Memory B cell (primary cell): ENCODE results near the gene ZFP92.

Experiments
- ATAC-seq: fragments of 150-1000 bp; cut with Tn5 transposase; 2 replicates; pipeline ENCODE4 v1.10.0; 2021; ENCODE audit warnings: low read depth, mild to moderate bottlenecking, moderate library complexity
- DNase-seq, 2 donors: peaks; one replicate each; pipeline ENCODE4 v3.0.0; 2022; ENCODE audit warnings: low spot score in 2 of 2
- H3K27ac Mint-ChIP-seq: one replicate; pipeline ENCODE4 v1.8.0; 2022; ENCODE audit warnings: mild to moderate bottlenecking, moderate library complexity, mixed read lengths
- H3K27me3 Mint-ChIP-seq: one replicate; pipeline ENCODE4 v1.8.0; 2022; ENCODE audit warnings: mixed read lengths
- H3K36me3 Mint-ChIP-seq: one replicate; pipeline ENCODE4 v1.8.0; 2022; ENCODE audit warnings: mild to moderate bottlenecking, mixed read lengths
- H3K4me1 Mint-ChIP-seq: one replicate; pipeline ENCODE4 v1.8.0; 2022; ENCODE audit warnings: mixed read lengths
- H3K4me3 Mint-ChIP-seq: one replicate; pipeline ENCODE4 v1.8.0; 2022; ENCODE audit warnings: mild to moderate bottlenecking, moderate library complexity, mixed read lengths
- H3K9me3 Mint-ChIP-seq: one replicate; pipeline ENCODE4 v1.8.0; 2022; ENCODE audit warnings: mixed read lengths

Gene ZFP92

GRCh38 chrX:153445106-153445855 is 34.0 kb downstream of the ZFP92 start:
- H3K4me3 Mint-ChIP-seq, result no peak overlapping the region
- DNase-seq (no peak), ATAC-seq (no peak)
- no peaks in the 10 kb centered on the region for H3K9me3 Mint-ChIP-seq
- no peaks in the 10 kb centered on the region for H3K27me3 Mint-ChIP-seq
- H3K27ac Mint-ChIP-seq, result no peak overlapping the region
- H3K36me3 Mint-ChIP-seq, result peaks cover 2% of the 10 kb centered on the region
- no peaks in the 10 kb centered on the region for H3K4me1 Mint-ChIP-seq

GRCh38 chrX:153445856-153446635 is 34.8 kb downstream of the ZFP92 start, which contains the start of gene TREX2:
TREX2 (minus strand) TSS chrX:153446056; CDS start chrX:153445430, 626 bp downstream.
- Mint-ChIP-seq H3K27ac (no peak within 1 kb of the TSS), H3K4me1 (no peaks in the 10 kb centered on the region), H3K4me3 (no peak within 1 kb of the TSS), H3K9me3 (no peaks in the 10 kb centered on the region), H3K36me3 (peaks cover 4% of the 10 kb centered on the region), H3K27me3 (no peaks in the 10 kb centered on the region)
- DNase-seq, result no peak
- no peak for ATAC-seq

- ATAC-seq (no peak), DNase-seq (no peak)
- no peaks in the 10 kb centered on the region for H3K27me3 Mint-ChIP-seq
- H3K9me3 Mint-ChIP-seq, result no peaks in the 10 kb centered on the region
- no peak overlapping the region for H3K4me3 Mint-ChIP-seq
- no peaks in the 10 kb centered on the region for H3K4me1 Mint-ChIP-seq
- H3K36me3 Mint-ChIP-seq, result peaks cover 6% of the 10 kb centered on the region
- no peak overlapping the region for H3K27ac Mint-ChIP-seq
These were observed 35.3 kb downstream of the ZFP92 start for GRCh38 chrX:153446636-153446936.

GRCh38 chrX:153446950-153447580 is 35.8 kb downstream of the ZFP92 start:
- ATAC-seq, result no peak
- Mint-ChIP-seq H3K4me3 (no peak overlapping the region), H3K36me3 (peaks cover 6% of the 10 kb centered on the region)

GRCh38 chrX:153447581-153447960 is 36.3 kb downstream of the ZFP92 start:
- no peaks in the 10 kb centered on the region for H3K27me3 Mint-ChIP-seq
- no peak for ATAC-seq
- H3K4me1 Mint-ChIP-seq, result no peaks in the 10 kb centered on the region
- no peaks in the 10 kb centered on the region for H3K9me3 Mint-ChIP-seq
- DNase-seq, result no peak
- no peak overlapping the region for H3K27ac Mint-ChIP-seq
- no peak overlapping the region for H3K4me3 Mint-ChIP-seq
- peaks cover 6% of the 10 kb centered on the region for H3K36me3 Mint-ChIP-seq

More at GRCh38 chrX:153446950-153447580, 35.8 kb downstream of the ZFP92 start:
- Mint-ChIP-seq H3K9me3 (no peaks in the 10 kb centered on the region), H3K27ac (no peak overlapping the region), H3K27me3 (no peaks in the 10 kb centered on the region), H3K4me1 (no peaks in the 10 kb centered on the region)
- no peak for DNase-seq

- Mint-ChIP-seq H3K36me3 (peaks cover 6% of the 10 kb centered on the region), H3K4me1 (no peaks in the 10 kb centered on the region), H3K9me3 (no peaks in the 10 kb centered on the region), H3K27ac (no peak overlapping the region), H3K4me3 (no peak overlapping the region), H3K27me3 (no peaks in the 10 kb centered on the region)
- DNase-seq, result no peak
- no peak for ATAC-seq
These were observed 37.5 kb downstream of the ZFP92 start for GRCh38 chrX:153448556-153449367.

- Mint-ChIP-seq H3K4me3 (no peak overlapping the region), H3K9me3 (no peaks in the 10 kb centered on the region), H3K36me3 (peaks cover 6% of the 10 kb centered on the region), H3K27ac (no peak overlapping the region), H3K27me3 (no peaks in the 10 kb centered on the region), H3K4me1 (no peaks in the 10 kb centered on the region)
- no peak for ATAC-seq
- DNase-seq, result no peak
These were observed 38.3 kb downstream of the ZFP92 start for GRCh38 chrX:153449368-153450113.

- Mint-ChIP-seq H3K4me3 (no peak overlapping the region), H3K27me3 (no peaks in the 10 kb centered on the region), H3K27ac (no peak overlapping the region), H3K4me1 (no peaks in the 10 kb centered on the region), H3K9me3 (no peaks in the 10 kb centered on the region), H3K36me3 (peaks cover 6% of the 10 kb centered on the region)
- ATAC-seq (no peak), DNase-seq (no peak)
These were observed 39.1 kb downstream of the ZFP92 start for GRCh38 chrX:153450114-153450948.

- H3K27ac Mint-ChIP-seq, result no peak overlapping the region
- DNase-seq, result no peak
- H3K9me3 Mint-ChIP-seq, result no peaks in the 10 kb centered on the region
- H3K4me3 Mint-ChIP-seq, result no peak overlapping the region
- H3K4me1 Mint-ChIP-seq, result no peaks in the 10 kb centered on the region
- ATAC-seq, result no peak
- peaks cover 6% of the 10 kb centered on the region for H3K36me3 Mint-ChIP-seq
- no peaks in the 10 kb centered on the region for H3K27me3 Mint-ChIP-seq
These were observed 39.6 kb downstream of the ZFP92 start for GRCh38 chrX:153450949-153451277.

GRCh38 chrX:153454901-153455550 is 43.8 kb downstream of the ZFP92 start:
- DNase-seq, result no peak
- Mint-ChIP-seq H3K36me3 (peaks cover 11% of the 10 kb centered on the region), H3K4me1 (no peaks in the 10 kb centered on the region), H3K9me3 (no peaks in the 10 kb centered on the region), H3K27me3 (no peaks in the 10 kb centered on the region), H3K27ac (no peak overlapping the region), H3K4me3 (no peak overlapping the region)
- ATAC-seq, result no peak

- ATAC-seq, result no peak
- no peaks in the 10 kb centered on the region for H3K4me1 Mint-ChIP-seq
- H3K4me3 Mint-ChIP-seq, result no peak overlapping the region
These were observed 44.3 kb downstream of the ZFP92 start for GRCh38 chrX:153455571-153455970.

GRCh38 chrX:153456161-153456560 is 44.9 kb downstream of the ZFP92 start:
- no peaks in the 10 kb centered on the region for H3K9me3 Mint-ChIP-seq
- H3K27ac Mint-ChIP-seq, result no peak overlapping the region
- no peaks in the 10 kb centered on the region for H3K27me3 Mint-ChIP-seq
- H3K4me1 Mint-ChIP-seq, result no peaks in the 10 kb centered on the region
- no peak overlapping the region for H3K4me3 Mint-ChIP-seq
- no peak for ATAC-seq
- H3K36me3 Mint-ChIP-seq, result peaks cover 8% of the 10 kb centered on the region
- no peak for DNase-seq

More at GRCh38 chrX:153455571-153455970, 44.3 kb downstream of the ZFP92 start:
- Mint-ChIP-seq H3K9me3 (no peaks in the 10 kb centered on the region), H3K36me3 (peaks cover 9% of the 10 kb centered on the region), H3K27ac (no peak overlapping the region), H3K27me3 (no peaks in the 10 kb centered on the region)
- no peak for DNase-seq
